Ramos (cell line): ENCODE measurements around the gene RBM47.
"Not testable (repeated sequence)": the region's sequence is repeated elsewhere in the genome, so short reads cannot be mapped to it uniquely, and the experiment has no call there.

Experiments
- in situ Hi-C: fragments of 300-500 bp; cut with MboI; formaldehyde crosslinking; loops from one replicate; pipeline ENCODE4 v1.14.3; 2022; ENCODE audit warnings: low sequenced_read_pairs; ENCODE audit not compliant: unreplicated experiment

Gene RBM47

GRCh38 chr4:40546969-40547788, 82.5 kb downstream of the RBM47 start:
- in situ Hi-C loops: no loop called here

GRCh38 chr4:40546506-40546905, 83.2 kb downstream of the RBM47 start:
- in situ Hi-C loops: no loop called here

- in situ Hi-C loops: not testable (repeated sequence)
Measured at GRCh38 chr4:40545487-40545886, 84.2 kb downstream of the RBM47 start.

GRCh38 chr4:40544221-40544620, 85.4 kb downstream of the RBM47 start:
- in situ Hi-C loops: no loop called here

- in situ Hi-C loops: no loop called here
Measured at GRCh38 chr4:40540800-40541199, 88.9 kb downstream of the RBM47 start.

GRCh38 chr4:40536032-40536431, 93.6 kb downstream of the RBM47 start:
- in situ Hi-C loops: no loop called here

GRCh38 chr4:40531636-40532023, 98.0 kb downstream of the RBM47 start:
- in situ Hi-C loops: no loop called here

GRCh38 chr4:40530961-40531635, 98.6 kb downstream of the RBM47 start:
- in situ Hi-C loops: no loop called here

GRCh38 chr4:40526741-40527140, 102.9 kb downstream of the RBM47 start:
- in situ Hi-C loops: no loop called here

GRCh38 chr4:40525752-40526598, 103.7 kb downstream of the RBM47 start:
- in situ Hi-C loops: no loop called here

GRCh38 chr4:40524366-40525041, 105.2 kb downstream of the RBM47 start:
- in situ Hi-C loops: no loop called here

GRCh38 chr4:40523581-40523980, 106.1 kb downstream of the RBM47 start:
- in situ Hi-C loops: no loop called here

GRCh38 chr4:40521957-40522356, 107.7 kb downstream of the RBM47 start:
- in situ Hi-C loops: no loop called here

GRCh38 chr4:40520533-40520932, 109.1 kb downstream of the RBM47 start:
- in situ Hi-C loops: no loop called here

GRCh38 chr4:40517081-40517480, 112.6 kb downstream of the RBM47 start:
- in situ Hi-C loops: not testable (repeated sequence)

- in situ Hi-C loops: no loop called here
Measured at GRCh38 chr4:40516651-40517050, 113.0 kb downstream of the RBM47 start.

GRCh38 chr4:40515398-40516293, 114.0 kb downstream of the RBM47 start:
- in situ Hi-C loops: no loop called here

GRCh38 chr4:40515037-40515397, 114.6 kb downstream of the RBM47 start:
- in situ Hi-C loops: no loop called here

- in situ Hi-C loops: no loop called here
Measured at GRCh38 chr4:40514497-40514951, 115.1 kb downstream of the RBM47 start.
